Prostate gland (tissue), 2 donors: ENCODE measurements around the gene CAB39. TPM values are rescaled to one million over a fixed set of nuclear protein-coding genes. Genes with fewer than 3 reads are reported as not detected.

Experiments
- DNase-seq: peaks from one replicate; pipeline ENCODE4 v3.0.0-alpha.2; 2019; ENCODE audit warnings: low spot score
- H3K27ac ChIP-seq, 2 donors: fragments of 200-600 bp; sonication (generic); 2 replicates each; pipeline ENCODE4 v1.5.1; 2017 to 2019
- H3K27me3 ChIP-seq: fragments of 200-600 bp; sonication (generic); replicated peaks from 2 replicates; pipeline ENCODE4 v1.5.1; 2019; ENCODE audit not compliant: insufficient read depth
- H3K36me3 ChIP-seq, 2 donors: fragments of 200-600 bp; sonication (generic); 1 replicate in 1 of 2; 2 replicates in 1 of 2; pipeline versions ENCODE4 v1.5.1 to v1.8.1; 2017 to 2019
- H3K4me1 ChIP-seq: fragments of 200-600 bp; sonication (generic); replicated peaks from 2 replicates; pipeline ENCODE4 v1.5.1; 2019
- H3K4me3 ChIP-seq, 2 donors: fragments of 200-600 bp; sonication (generic); 2 replicates each; pipeline ENCODE4 v1.5.1; 2017 to 2019
- H3K9me3 ChIP-seq: fragments of 200-600 bp; sonication (generic); 2 replicates; pipeline ENCODE4 v1.5.1; 2017
- POLR2A ChIP-seq: fragments of 450-650 bp; IDR thresholded peaks from one replicate; pipeline ENCODE4 v1.6.1; 2016; ENCODE audit warnings: antibody characterized with exemption, mild to moderate bottlenecking
- POLR2AphosphoS5 ChIP-seq: sonication (generic); formaldehyde crosslinking; IDR thresholded peaks from one replicate; pipeline ENCODE4 v1.6.1; 2017; ENCODE audit warnings: antibody characterized with exemption
- WGBS: methylation state at CpG from one replicate; pipeline ENCODE4 v1.1.5; 2018; 5-methylcytosine and 5-hydroxymethylcytosine counted together
- intact Hi-C: fragments of 100-400 bp; cut with DNase I; formaldehyde crosslinking; loops from one replicate; pipeline ENCODE4 v1.14.2; 2022
- total RNA-seq, 2 donors: library from RNA; depleted of rRNA; stranded (reverse); fragments of >200 nt; gene quantifications; one replicate each; pipeline ENCODE4 v1.1.0, GENCODE V29; 2016
- TF ChIP-seq, protein P1 (sequence below), 4 experiments: fragments of 200-600 bp in 2 of 4; fragments of 450-650 bp in 2 of 4; sonication (generic) in 2 of 4; IDR thresholded peaks; 1 replicate in 3 of 4; 2 replicates in 1 of 4; pipeline ENCODE4 v1.5.1; 2016 to 2019; ENCODE audit warnings: antibody characterized with exemption in 4 of 4, mild to moderate bottlenecking in 2 of 4, moderate library complexity in 2 of 4

The CAB39 gene
- total RNA-seq, 2 donors from 2014 or later, result 75.4 to 105 TPM

GRCh38 chr2:230815088-230815487, 102.4 kb downstream of the CAB39 start:
- DNase-seq, result no peak
- intact Hi-C loops, result no loop called here
- Histone ChIP-seq H3K27ac (no peak overlapping the region), H3K36me3 (no peaks in the 10 kb centered on the region), H3K27me3 (no peaks in the 10 kb centered on the region), H3K4me3 (no peak overlapping the region), H3K4me1 (peaks cover 3% of the 10 kb centered on the region), H3K9me3 (no peaks in the 10 kb centered on the region)
- TF ChIP-seq POLR2A, result no peak
- TF ChIP-seq, protein P1, sequence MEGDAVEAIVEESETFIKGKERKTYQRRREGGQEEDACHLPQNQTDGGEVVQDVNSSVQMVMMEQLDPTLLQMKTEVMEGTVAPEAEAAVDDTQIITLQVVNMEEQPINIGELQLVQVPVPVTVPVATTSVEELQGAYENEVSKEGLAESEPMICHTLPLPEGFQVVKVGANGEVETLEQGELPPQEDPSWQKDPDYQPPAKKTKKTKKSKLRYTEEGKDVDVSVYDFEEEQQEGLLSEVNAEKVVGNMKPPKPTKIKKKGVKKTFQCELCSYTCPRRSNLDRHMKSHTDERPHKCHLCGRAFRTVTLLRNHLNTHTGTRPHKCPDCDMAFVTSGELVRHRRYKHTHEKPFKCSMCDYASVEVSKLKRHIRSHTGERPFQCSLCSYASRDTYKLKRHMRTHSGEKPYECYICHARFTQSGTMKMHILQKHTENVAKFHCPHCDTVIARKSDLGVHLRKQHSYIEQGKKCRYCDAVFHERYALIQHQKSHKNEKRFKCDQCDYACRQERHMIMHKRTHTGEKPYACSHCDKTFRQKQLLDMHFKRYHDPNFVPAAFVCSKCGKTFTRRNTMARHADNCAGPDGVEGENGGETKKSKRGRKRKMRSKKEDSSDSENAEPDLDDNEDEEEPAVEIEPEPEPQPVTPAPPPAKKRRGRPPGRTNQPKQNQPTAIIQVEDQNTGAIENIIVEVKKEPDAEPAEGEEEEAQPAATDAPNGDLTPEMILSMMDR (IDR thresholded peaks at IDR 0.05), result no peak
- 58% methylated on average over 3 of the region's 3 CpGs for WGBS

- H3K36me3 ChIP-seq, result no peaks in the 10 kb centered on the region
- H3K27ac ChIP-seq, result no peak overlapping the region
- no peak overlapping the region for H3K4me3 ChIP-seq
- TF ChIP-seq, protein P1 (IDR thresholded peaks at IDR 0.05), result no peak
- TF ChIP-seq POLR2A (no peak), POLR2AphosphoS5 (no peak)
- intact Hi-C loops, result no loop called here
- H3K4me1 ChIP-seq, result no peaks in the 10 kb centered on the region
- 58% methylated on average over 7 of the region's 7 CpGs for WGBS
- H3K9me3 ChIP-seq, result no peaks in the 10 kb centered on the region
- DNase-seq, result peak; percentile 33
- no peaks in the 10 kb centered on the region for H3K27me3 ChIP-seq
These were observed 104.1 kb downstream of the CAB39 start for GRCh38 chr2:230816735-230817134.

DNA sequence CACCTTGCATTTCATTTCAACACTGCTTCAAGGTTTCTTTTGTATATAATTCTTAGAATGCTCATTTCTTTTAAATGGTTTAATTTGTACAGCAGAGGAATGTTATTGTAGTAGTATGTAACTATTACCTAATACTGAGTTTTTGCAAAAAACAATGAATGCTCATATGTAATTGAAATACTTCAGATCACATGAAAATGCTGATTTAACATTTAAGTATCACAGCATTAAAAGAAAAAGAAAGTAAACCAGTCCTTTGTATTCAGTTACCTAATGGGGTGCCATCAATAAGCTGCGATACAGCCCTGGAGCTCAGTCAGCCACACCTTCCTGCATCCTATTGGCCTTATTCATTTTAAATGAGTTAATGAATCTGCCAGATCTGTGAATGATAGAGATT, 106.8 kb downstream of the CAB39 start:
- no peak overlapping the region for H3K4me3 ChIP-seq
- DNase-seq, result no peak
- WGBS, result 93% methylated on average over 1 of the region's 1 CpG
- H3K27me3 ChIP-seq, result no peaks in the 10 kb centered on the region
- no peak overlapping the region for H3K27ac ChIP-seq
- intact Hi-C loops, result no loop called here
- no peaks in the 10 kb centered on the region for H3K36me3 ChIP-seq
- TF ChIP-seq, protein P1 (IDR thresholded peaks at IDR 0.05), result no peak
- TF ChIP-seq POLR2AphosphoS5, result no peak
- TF ChIP-seq POLR2A, result no peak
- no peaks in the 10 kb centered on the region for H3K4me1 ChIP-seq
- H3K9me3 ChIP-seq, result no peaks in the 10 kb centered on the region

- Histone ChIP-seq H3K27ac (no peak overlapping the region), H3K36me3 (no peaks in the 10 kb centered on the region), H3K4me1 (no peaks in the 10 kb centered on the region), H3K9me3 (no peaks in the 10 kb centered on the region), H3K27me3 (no peaks in the 10 kb centered on the region), H3K4me3 (no peak overlapping the region)
- DNase-seq, result no peak
- TF ChIP-seq POLR2A, result no peak
- TF ChIP-seq, protein P1 (IDR thresholded peaks at IDR 0.05), result no peak
- TF ChIP-seq POLR2AphosphoS5, result no peak
- intact Hi-C loops, result no loop called here
- WGBS, result 67% methylated on average over 18 of the region's 18 CpGs
These were observed 108.8 kb downstream of the CAB39 start for GRCh38 chr2:230821261-230821990.

- 93% methylated on average over 13 of the region's 13 CpGs for WGBS
- no peak for DNase-seq
- intact Hi-C loops, result no loop called here
These were observed 109.4 kb downstream of the CAB39 start for GRCh38 chr2:230821991-230822520.

More at GRCh38 chr2:230821991-230822520, 109.4 kb downstream of the CAB39 start:
- TF ChIP-seq, protein P1 (IDR thresholded peaks at IDR 0.05), result no peak
- TF ChIP-seq POLR2AphosphoS5 (no peak), POLR2A (no peak)
- Histone ChIP-seq H3K27ac (no peak overlapping the region), H3K4me1 (no peaks in the 10 kb centered on the region), H3K27me3 (no peaks in the 10 kb centered on the region), H3K4me3 (no peak overlapping the region), H3K36me3 (no peaks in the 10 kb centered on the region), H3K9me3 (no peaks in the 10 kb centered on the region)
